ENCODE data around the gene IST1.

- TF ChIP-seq RAD21 (IDR thresholded peaks at IDR 0.05; ENCODE audit: low read depth) (no peak), TAF1 (IDR thresholded peaks at IDR 0.05; ENCODE audit: low read depth) (no peak), REST (IDR thresholded peaks at IDR 0.05; ENCODE audit: low read depth) (no peak), EGR1 (IDR thresholded peaks at IDR 0.05) (no peak)
These were observed 46.7 kb upstream of the IST1 start for GRCh38 chr16:71848622-71849021.
